ENCODE results near the gene RAPGEF5.
"Not testable (repeated sequence)": the region's sequence is repeated elsewhere in the genome, so short reads cannot be mapped to it uniquely, and the experiment has no call there.

Gene RAPGEF5

GRCh38 chr7:22109761-22110160, 247.2 kb downstream of the RAPGEF5 start:
- DNase-seq: no peak

- no peak for DNase-seq
Measured at GRCh38 chr7:22108151-22108845, 248.7 kb downstream of the RAPGEF5 start.

- no peak for DNase-seq
Measured at GRCh38 chr7:22105550-22105949, 251.4 kb downstream of the RAPGEF5 start.

- DNase-seq: no peak
Measured at GRCh38 chr7:22094413-22095342, 262.3 kb downstream of the RAPGEF5 start.

- DNase-seq: no peak
Measured at GRCh38 chr7:22093936-22094335, 263.0 kb downstream of the RAPGEF5 start.

- no peak for DNase-seq
Measured at GRCh38 chr7:22093001-22093400, 264.0 kb downstream of the RAPGEF5 start.

GRCh38 chr7:22090958-22091525, 265.9 kb downstream of the RAPGEF5 start:
- not testable (repeated sequence) for DNase-seq

- no peak for DNase-seq
Measured at GRCh38 chr7:22090512-22090911, 266.4 kb downstream of the RAPGEF5 start.

GRCh38 chr7:22090107-22090506, 266.8 kb downstream of the RAPGEF5 start:
- no peak for DNase-seq

- DNase-seq: no peak
Measured at GRCh38 chr7:22088827-22089226, 268.1 kb downstream of the RAPGEF5 start.

- DNase-seq: no peak
Measured at GRCh38 chr7:22087861-22088260, 269.1 kb downstream of the RAPGEF5 start.

GRCh38 chr7:22083704-22084240, 273.2 kb downstream of the RAPGEF5 start:
- no peak for DNase-seq

GRCh38 chr7:22082886-22083703, 273.9 kb downstream of the RAPGEF5 start:
- DNase-seq: no peak

- DNase-seq: no peak
Measured at GRCh38 chr7:22082553-22082885, 274.4 kb downstream of the RAPGEF5 start.

GRCh38 chr7:22080219-22080618, 276.7 kb downstream of the RAPGEF5 start:
- not testable (repeated sequence) for DNase-seq

GRCh38 chr7:22078872-22079271, 278.1 kb downstream of the RAPGEF5 start:
- DNase-seq: not testable (repeated sequence)

- DNase-seq: no peak
Measured at GRCh38 chr7:22075561-22075960, 281.4 kb downstream of the RAPGEF5 start.

- DNase-seq: no peak
Measured at GRCh38 chr7:22074897-22075296, 282.1 kb downstream of the RAPGEF5 start.

All from SIG-M5 (cell line).